Measurements from ENCODE around the gene SYNGR1. TPM values are rescaled to one million over a fixed set of nuclear protein-coding genes. Genes with fewer than 3 reads are reported as not detected.

SYNGR1 gene
- polyA plus RNA-seq, 1 experiment, result 65.6 TPM

DNA sequence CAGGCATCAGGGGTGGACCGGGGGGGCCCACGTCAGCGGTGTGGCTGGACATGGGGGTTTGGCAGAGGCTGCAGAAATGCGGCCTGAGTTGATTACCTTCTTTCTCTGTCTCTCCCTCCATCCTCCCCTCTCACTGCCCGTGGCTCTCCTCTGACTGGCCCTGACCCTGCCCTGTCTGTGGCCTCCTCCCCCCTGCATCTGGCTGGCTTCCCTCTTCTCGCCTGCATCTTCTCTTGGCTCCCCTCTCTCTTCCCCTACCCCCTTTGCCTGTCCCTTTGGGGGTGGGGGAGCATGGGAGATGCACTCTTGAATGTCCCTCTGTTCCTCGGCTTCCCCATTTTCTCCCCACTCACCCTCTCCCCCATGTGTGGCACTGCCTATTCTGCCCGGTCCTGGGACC lies 25.9 kb downstream of the SYNGR1 start:
- Histone ChIP-seq H3K36me3 (ENCODE audit: control insufficient read depth, insufficient read depth, low read length) (peaks cover 7% of the 10 kb centered on the region), H3K4me3 (ENCODE audit: low read depth, low read length) (no peak overlapping the region), H3K27me3 (ENCODE audit: control insufficient read depth, insufficient read depth, low read length) (no peaks in the 10 kb centered on the region; the same call in 1 of the 2 replicates)
- CTCF ChIA-PET, result no interaction called here
- DNase-seq (ENCODE audit: low read depth), result no peak
- TF ChIP-seq, protein P1, sequence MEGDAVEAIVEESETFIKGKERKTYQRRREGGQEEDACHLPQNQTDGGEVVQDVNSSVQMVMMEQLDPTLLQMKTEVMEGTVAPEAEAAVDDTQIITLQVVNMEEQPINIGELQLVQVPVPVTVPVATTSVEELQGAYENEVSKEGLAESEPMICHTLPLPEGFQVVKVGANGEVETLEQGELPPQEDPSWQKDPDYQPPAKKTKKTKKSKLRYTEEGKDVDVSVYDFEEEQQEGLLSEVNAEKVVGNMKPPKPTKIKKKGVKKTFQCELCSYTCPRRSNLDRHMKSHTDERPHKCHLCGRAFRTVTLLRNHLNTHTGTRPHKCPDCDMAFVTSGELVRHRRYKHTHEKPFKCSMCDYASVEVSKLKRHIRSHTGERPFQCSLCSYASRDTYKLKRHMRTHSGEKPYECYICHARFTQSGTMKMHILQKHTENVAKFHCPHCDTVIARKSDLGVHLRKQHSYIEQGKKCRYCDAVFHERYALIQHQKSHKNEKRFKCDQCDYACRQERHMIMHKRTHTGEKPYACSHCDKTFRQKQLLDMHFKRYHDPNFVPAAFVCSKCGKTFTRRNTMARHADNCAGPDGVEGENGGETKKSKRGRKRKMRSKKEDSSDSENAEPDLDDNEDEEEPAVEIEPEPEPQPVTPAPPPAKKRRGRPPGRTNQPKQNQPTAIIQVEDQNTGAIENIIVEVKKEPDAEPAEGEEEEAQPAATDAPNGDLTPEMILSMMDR (IDR thresholded peaks at IDR 0.05; ENCODE audit: insufficient read depth, low read depth, low read length), result no peak
- POLR2A ChIA-PET, result no interaction called here

DNA sequence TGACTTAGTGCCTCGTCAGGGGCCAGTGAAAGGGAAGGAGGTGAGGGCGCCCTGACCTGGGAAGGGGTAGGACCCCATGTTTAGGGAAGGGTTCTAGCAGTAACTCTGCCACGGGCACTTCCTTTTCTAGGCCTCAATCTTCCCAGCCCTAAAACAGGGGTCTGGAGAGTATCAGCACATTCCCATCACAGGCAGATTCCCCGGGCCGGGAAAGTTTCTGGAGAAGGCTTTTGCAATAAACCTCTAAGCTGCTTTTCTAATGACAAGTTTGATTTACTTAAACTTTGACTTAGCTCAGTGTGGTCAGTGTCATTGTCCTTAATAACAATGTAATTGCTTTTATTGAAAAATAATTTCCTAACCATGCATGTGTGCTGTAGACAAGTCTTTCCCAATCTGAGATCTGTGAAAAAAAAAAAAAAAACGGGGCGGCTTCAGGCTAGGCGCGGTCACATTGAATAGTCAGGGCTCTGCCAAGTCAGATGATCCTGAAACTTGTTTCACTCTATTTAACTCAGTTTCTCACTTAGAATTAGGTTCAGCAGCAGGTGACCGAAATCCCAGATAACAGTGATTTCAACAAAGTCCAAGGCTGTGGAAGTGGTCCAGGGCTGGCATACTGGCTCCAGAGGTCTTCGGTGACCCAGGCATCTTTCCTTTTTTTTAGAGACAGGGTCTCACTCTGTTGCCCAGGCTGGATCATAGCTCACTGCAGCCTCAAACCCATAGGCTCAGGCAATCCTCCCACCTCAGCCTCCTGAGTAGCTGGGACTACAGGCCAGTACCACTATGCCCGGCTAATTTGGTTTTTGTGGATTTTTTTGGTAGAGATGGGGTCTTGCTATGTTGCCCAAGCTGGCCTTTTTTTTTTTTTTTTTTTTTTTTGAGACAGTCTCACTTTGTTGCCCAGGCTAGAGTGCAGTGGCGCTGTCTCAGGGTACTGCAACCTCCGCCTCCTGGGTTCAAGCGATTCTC lies 30.3 kb downstream of the SYNGR1 start:
- POLR2A ChIA-PET, result no interaction called here
- peaks cover 7% of the 10 kb centered on the region for H3K36me3 ChIP-seq (ENCODE audit: control insufficient read depth, insufficient read depth, low read length)
- CTCF ChIA-PET, result interaction anchor here (0.7 to 1.4 kb wide), 4 partner anchors 10 to 149 kb away, joined by 3 to 4 read pairs (median 3); no protein-coding TSS in a partner anchor
- no peak overlapping the region for H3K4me3 ChIP-seq (ENCODE audit: low read depth, low read length)
- TF ChIP-seq, protein P1 (IDR thresholded peaks at IDR 0.05; ENCODE audit: insufficient read depth, low read depth, low read length), result no peak
- no peaks in the 10 kb centered on the region for H3K27me3 ChIP-seq (ENCODE audit: control insufficient read depth, insufficient read depth, low read length)
- no peak for DNase-seq (ENCODE audit: low read depth)

DNA sequence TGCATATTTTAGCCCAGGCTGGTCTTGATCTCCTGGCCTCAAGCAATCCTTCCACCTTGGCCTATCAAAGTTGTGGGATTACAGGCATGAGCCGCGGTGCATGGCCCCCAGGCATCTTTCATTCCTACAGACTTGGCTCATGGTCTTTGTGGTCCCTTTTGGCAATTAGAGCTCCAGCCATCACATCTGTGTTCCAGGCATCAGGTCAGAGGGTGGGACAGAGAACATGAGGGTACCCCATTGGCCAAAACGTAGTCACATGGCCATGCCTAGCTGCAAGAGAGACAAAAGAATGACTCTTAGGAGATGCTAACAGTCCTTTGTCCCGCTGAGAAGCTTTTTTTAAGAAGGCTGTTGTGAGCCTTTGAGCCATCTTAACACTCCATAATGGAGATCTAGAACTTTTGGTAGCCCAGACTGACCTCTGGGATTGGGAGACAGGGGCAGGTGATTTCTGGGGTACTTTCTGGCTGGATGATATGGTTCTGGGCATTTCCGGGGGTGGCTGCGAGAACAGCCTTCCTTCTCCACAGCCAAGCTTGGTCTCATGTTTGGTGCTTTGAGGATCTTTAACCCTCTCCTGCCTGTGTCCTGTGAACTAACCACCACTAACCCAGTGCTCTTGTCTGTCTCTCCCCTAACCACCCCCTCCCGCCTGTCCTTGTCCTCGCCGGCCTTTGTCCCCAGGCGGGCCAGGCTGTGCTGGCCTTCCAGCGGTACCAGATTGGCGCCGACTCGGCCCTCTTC lies 31.4 kb downstream of the SYNGR1 start:
- ChIA-PET POLR2A (no interaction called here), CTCF (interaction anchor here (0.7 to 1.4 kb wide), 3 partner anchors 11 to 148 kb away, joined by 3 read pairs; no protein-coding TSS in a partner anchor)

DNA sequence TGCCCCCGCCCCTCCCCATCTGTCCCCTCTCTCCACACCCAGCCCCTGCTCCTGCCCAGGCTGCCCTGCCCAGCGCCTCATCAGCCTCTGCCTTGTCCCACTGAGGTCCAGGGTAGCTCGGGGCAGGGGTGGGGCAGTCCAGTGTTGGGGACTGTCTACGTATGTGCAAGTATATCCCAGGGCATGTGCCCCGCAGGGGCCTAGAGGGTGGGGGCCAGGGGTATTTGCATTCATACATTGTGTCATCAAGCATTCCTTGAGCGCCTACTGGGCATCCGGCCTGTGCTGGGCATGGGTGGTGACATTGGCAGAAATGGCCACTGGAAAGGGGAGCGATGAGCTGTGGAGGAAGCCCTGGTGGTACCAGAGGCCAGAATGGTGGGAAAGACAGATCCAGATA lies 32.1 kb downstream of the SYNGR1 start:
- TF ChIP-seq, protein P1 (IDR thresholded peaks at IDR 0.05; ENCODE audit: insufficient read depth, low read depth, low read length), result no peak
- POLR2A ChIA-PET, result no interaction called here
- no peak for DNase-seq (ENCODE audit: low read depth)
- peaks cover 5% of the 10 kb centered on the region for H3K36me3 ChIP-seq (ENCODE audit: control insufficient read depth, insufficient read depth, low read length)
- H3K27me3 ChIP-seq (ENCODE audit: control insufficient read depth, insufficient read depth, low read length), result no peaks in the 10 kb centered on the region
- no peak overlapping the region for H3K4me3 ChIP-seq (ENCODE audit: low read depth, low read length)
- CTCF ChIA-PET, result no interaction called here

More for the DNA sequence above, 31.4 kb downstream of the SYNGR1 start:
- Histone ChIP-seq H3K4me3 (ENCODE audit: low read depth, low read length) (no peak overlapping the region), H3K27me3 (ENCODE audit: control insufficient read depth, insufficient read depth, low read length) (no peaks in the 10 kb centered on the region), H3K36me3 (ENCODE audit: control insufficient read depth, insufficient read depth, low read length) (peaks cover 5% of the 10 kb centered on the region)
- no peak for DNase-seq (ENCODE audit: low read depth)
- TF ChIP-seq, protein P1 (IDR thresholded peaks at IDR 0.05; ENCODE audit: insufficient read depth, low read depth, low read length), result no peak

DNA sequence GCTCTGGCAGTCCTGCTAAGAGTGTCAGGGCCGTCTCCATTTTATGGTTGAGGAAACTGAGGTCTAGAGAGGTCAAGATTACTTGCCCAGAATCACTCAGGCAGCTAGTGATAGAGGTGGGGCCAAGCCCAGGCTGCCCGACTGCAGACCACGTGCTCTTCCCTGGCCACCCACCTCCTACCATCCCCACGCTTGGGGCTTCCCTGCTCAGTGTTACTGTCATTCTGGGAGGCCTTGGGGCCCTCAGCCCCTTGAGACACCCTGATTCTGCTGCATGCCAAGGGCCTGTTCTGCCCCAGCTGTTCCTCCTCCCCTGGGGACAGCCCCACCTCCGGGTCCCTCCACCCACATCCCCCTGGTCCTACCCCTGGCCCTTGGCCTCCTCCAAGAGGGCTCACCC lies 32.6 kb downstream of the SYNGR1 start:
- no peaks in the 10 kb centered on the region for H3K27me3 ChIP-seq (ENCODE audit: control insufficient read depth, insufficient read depth, low read length)
- CTCF ChIA-PET, result no interaction called here
- peaks cover 3% of the 10 kb centered on the region for H3K36me3 ChIP-seq (ENCODE audit: control insufficient read depth, insufficient read depth, low read length)
- H3K4me3 ChIP-seq (ENCODE audit: low read depth, low read length), result no peak overlapping the region
- no peak for DNase-seq (ENCODE audit: low read depth)
- POLR2A ChIA-PET, result no interaction called here
- TF ChIP-seq, protein P1 (IDR thresholded peaks at IDR 0.05; ENCODE audit: insufficient read depth, low read depth, low read length), result no peak
